GM19463 (cell line): Measurements from ENCODE around the gene ASGR2.
"Not testable (repeated sequence)": the region's sequence is repeated elsewhere in the genome, so short reads cannot be mapped to it uniquely, and the experiment has no call there.

ENCODE experiments used
- ATAC-seq: cut with Tn5 transposase; IDR thresholded peaks from one replicate; pipeline ENCODE4 v1.9.1; 2021; ENCODE audit warnings: mild to moderate bottlenecking, moderate library complexity; ENCODE audit not compliant: unreplicated experiment

Gene ASGR2

GRCh38 chr17:7100641-7101379 is 13.8 kb downstream of the ASGR2 start:
- not testable (repeated sequence) for ATAC-seq

GRCh38 chr17:7098802-7099459 is 15.7 kb downstream of the ASGR2 start:
- ATAC-seq = no peak

DNA sequence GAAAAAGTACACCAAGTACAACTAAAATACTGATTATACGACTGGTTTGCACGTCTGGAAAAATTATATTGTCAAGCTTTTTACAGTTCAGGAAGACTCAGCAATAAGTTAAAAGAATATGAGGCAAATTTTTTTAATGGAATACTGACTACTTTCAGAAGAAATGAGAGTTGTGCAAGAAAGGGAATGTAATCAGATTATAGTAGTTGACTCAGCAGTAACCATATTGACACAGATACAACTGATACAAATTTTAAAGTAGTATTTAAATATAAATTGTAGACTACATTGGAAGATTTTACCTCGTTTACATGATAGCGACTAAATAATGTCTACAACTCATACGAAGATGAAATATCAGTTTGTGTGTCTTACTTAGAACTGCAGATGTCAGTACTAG is 16.7 kb downstream of the ASGR2 start:
- no peak for ATAC-seq

DNA sequence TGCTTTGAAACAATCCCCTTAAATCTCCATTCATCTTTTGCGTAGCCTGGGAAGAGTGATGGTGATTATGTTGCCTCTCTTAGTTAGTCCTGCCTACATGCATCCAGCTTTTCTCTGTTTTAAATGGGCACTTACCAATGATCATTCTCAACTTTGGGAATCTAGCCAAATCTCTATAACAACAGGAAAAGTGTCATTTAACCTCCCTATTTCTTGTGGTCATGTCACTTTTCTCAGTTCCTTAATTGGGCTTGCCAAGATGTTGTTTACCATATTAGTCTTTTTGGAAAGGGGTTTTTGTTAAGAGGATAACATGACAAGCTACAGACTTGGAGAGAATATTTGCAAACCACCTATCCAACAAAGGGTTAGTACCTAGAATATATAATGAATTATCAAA is 19.0 kb downstream of the ASGR2 start:
- ATAC-seq = no peak

- no peak for ATAC-seq
Measured at GRCh38 chr17:7094652-7095019, 20.0 kb downstream of the ASGR2 start.

- ATAC-seq = not testable (repeated sequence)
Measured at GRCh38 chr17:7091311-7092005, 23.2 kb downstream of the ASGR2 start.

DNA sequence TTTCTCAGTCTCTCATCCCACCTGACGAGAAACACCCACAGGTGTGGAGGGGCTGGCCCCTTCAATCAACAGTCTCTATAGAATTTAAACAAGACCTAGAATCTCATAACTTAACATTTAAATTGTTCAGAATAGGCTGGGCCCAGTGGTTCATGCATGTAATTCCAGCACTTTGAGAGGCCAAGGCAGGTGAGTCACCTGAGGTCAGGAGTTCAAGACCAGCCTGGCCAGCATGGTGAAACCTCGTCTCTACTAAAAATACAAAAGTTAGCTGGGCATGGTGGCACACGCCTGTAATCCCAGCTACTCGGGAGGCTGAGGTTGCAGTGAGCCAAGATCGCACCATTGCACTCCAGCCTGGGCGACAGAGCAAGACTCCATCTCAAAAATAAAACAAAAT is 25.1 kb downstream of the ASGR2 start:
- not testable (repeated sequence) for ATAC-seq

GRCh38 chr17:7088442-7088841 is 26.2 kb downstream of the ASGR2 start:
- not testable (repeated sequence) for ATAC-seq

DNA sequence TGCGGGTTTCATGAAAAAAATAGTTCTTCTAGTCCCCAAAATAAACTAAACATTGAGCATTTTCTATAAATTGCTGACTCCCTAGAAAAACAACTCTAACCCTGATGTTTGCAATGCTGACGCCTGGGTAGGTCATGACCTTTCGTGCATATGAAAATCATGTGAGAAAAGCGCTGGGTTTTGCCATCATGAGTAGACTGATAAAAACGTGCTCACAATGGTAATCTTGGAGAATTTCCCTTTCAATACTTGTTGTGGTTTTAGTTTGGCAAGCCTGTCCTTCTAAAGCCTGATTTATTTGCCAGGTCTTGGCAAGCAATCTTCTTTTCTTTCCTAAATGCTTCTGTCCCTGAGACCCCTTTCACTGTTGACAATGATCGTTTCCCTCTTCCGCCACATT is 30.5 kb downstream of the ASGR2 start:
- ATAC-seq = no peak

DNA sequence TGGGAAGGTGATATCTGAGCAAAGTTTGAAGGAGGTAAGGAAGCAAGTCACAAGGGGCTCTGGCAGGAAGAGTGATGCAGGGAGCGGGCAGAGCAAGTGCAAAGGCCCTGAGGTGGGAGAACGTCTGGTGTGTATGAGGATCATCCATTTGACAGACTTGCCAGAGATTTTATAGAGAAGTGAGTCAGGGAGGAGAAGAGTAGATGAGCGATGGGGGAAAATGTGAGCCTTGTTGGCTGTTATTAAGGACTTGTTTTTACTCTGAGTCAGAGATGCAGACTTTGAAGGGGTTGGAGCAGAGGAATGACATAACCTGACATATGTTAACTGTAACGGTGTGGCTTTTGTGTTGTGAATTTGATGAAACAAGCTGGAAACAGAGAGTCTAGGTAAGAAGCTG is 31.0 kb downstream of the ASGR2 start:
- no peak for ATAC-seq

DNA sequence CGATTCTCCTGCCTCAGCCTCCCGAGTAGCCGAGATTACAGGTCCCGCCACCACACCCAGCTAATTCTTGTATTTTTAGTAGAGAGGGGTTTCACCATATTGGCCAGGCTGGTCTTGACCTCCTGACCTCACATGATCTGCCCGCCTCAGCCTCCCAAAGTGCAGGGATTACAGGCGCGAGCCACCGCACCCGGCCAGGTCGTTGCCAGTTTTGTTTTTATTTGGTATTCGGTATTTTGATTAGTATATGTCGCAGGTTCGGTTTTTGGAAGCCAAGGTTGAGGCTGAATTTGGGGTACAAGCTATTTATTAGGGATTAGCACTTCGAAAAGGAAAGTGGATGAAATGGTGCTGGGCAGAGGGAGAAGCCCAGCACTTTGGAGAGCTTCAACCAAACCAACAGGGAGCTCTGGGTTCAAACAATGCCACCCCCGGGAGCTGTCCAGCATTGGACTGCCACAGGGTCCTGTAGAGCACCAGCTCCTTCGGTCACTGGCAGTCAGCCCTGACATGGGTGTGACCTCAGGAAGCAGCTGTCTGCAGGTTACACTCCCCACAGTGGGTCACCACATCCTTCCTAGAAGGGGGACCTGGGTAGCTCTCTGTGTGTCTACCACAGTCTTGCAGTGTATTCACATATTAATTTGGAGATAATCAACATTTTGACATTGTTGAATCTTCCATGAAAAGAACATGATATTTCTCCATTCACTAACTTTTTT is 33.1 kb downstream of the ASGR2 start:
- no peak for ATAC-seq

DNA sequence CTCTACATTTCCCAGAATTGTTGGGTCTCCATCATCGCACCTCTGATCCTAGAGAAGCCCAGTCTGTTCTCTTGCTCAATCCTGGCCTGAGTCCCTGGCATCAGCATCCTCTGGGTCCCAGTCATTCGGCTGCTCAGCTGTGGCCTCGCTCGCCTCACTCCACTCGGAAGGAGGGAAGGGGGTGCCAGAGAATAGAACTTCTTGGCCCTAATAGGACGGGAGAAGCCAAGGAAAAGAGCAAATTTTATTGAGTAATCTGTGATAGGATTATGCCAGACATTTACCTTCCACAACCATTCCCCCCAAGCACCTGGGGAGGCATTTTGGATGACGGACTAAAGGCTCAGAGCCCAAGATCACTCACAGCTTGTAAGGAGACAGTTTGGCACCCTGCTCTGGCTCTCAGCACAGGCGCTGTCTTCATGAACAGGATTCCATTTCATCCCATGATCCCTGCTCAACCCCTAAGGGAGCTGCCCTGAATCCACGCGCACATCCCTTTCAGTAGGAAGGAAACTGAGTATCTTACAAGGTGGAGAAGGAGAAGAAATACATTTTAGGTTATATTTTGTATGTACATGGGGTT is 34.1 kb downstream of the ASGR2 start:
- no peak for ATAC-seq

- no peak for ATAC-seq
Measured at GRCh38 chr17:7079581-7080455, 34.8 kb downstream of the ASGR2 start, which contains the start of gene CLEC10A. Gene CLEC10A (minus strand): TSS chr17:7080251. CDS start chr17:7078812, 1,439 bp downstream.

DNA sequence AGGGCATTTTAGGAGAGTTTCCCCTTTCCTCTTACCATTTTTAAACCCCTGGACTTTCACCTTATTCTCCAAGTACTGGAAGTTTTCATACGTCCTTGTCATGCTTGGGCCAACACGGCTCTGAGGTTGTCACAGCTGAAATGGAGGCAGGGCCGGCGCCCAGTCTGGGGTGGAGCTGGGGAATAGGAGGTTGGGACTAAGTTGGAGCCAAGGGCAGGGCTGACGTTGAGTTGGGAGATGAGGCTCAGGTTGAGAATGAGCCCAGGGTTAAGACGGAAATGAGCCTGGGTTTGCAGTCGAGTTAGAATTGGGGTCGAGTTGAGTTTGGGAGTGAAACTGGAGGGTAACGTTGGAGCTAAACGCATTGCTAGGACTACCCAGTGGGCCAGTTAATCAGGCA is 35.9 kb downstream of the ASGR2 start:
- ATAC-seq = no peak

- ATAC-seq = no peak
Measured at GRCh38 chr17:7077911-7078546, 36.6 kb downstream of the ASGR2 start.

DNA sequence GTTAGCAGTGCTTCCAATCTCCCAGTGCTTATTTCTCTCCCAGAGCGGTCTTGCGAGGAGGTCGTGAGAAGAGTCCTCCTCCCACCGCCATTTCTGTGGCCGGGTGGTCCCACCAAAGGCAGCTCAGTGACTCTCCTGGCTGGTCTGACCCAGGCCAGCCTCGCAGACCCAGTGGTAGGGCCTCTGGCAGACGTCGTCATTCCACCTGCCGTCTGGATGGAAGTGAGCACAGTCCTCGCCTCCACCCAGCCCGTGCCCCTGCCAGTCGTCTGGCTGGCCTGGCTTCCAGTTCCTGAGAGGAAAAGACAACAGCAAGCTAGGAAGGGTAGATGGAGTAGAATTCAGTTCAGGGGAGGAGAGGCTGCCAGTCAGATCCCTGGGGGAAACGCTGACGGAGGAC is 39.7 kb downstream of the ASGR2 start:
- ATAC-seq = no peak

DNA sequence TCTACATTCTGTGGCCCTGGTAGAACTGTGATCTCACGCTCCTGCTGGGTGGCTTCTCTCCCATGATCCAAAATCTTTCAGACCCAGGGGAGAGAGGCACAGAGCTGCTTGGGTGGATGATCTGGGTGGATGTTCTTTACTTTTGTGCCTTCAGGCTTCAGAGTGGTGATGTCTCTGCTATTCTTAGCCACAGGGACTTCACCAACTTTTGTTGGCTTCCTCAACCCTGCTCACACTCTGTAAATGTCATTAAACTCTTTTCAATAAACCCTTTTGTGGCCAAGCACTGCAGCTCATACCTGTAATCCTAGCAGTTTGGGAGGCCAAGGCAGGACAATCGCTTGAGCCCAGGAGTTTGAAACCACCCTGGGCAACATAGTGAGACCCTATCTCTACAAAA is 42.2 kb downstream of the ASGR2 start:
- no peak for ATAC-seq

DNA sequence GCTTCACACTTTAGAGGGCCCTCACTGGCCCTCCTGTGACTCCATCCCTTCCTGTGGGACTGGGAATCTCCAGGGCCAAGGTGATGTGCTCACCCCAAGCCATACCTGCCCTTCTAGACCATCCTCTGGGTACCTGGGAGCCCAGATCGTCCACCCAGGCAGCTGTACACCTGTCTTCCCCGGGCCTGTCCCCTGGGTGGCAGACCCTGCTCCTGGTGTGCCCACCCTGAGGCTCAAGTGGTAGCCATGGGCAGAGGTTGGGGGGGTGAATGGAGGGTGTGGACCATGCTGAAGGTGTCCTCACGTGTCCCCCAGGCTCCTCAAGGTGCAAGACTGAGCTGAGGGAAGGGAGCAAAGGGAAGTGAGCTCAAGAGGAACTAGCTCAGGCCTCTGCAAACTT is 43.9 kb downstream of the ASGR2 start:
- no peak for ATAC-seq

DNA sequence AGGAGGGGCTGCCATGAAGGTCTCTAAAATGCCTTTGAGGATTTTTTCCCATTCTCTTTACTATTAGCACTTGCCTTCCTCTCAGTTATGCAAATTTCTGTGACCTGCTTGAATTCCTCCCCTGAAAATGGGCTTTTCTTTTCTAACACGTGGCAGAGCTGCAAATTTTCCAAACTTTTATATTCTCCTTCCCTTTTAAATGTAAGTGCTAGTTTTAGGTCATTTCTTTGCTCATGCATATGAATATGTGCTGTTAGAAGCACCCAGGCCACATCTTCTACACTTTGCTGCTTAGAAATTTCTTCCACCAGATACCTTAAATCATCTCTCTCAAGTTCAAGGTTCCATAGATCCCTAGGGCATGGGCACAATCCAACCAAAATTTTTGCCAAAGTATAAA is 46.4 kb downstream of the ASGR2 start:
- ATAC-seq = no peak

DNA sequence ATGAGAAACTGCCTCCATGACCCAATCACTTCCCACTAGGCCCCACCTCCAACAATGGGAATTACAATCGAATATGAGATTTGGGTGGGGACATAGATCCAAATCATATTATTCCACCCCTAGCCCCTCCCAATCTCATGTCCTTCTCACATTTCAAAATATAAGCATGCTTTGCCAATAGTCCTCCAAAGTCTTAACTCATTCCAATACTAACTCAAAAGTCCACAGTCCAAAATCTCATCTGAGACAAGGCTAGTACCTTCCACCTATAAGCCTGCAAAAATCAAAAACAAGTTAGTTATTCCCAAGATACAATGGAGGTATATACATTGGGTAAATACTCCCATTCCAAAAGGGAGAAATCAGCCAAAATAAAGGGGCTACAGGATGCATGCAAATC is 47.4 kb downstream of the ASGR2 start:
- no peak for ATAC-seq
